WTC11 (cell line): Measurements from ENCODE around the gene CLN5.

Source experiments
- CBFB ChIP-seq: sonication (generic); formaldehyde crosslinking; IDR thresholded peaks from 2 replicates; pipeline ENCODE4 v1.8.1; 2022; ENCODE audit warnings: mild to moderate bottlenecking, low read depth, missing genetic modification reagents
- IRF1 ChIP-seq: sonication (generic); formaldehyde crosslinking; IDR thresholded peaks from 2 replicates; pipeline ENCODE4 v1.8.0; 2023; ENCODE audit warnings: missing genetic modification reagents
- SMAD3 ChIP-seq: sonication (generic); formaldehyde crosslinking; IDR thresholded peaks from 2 replicates; pipeline ENCODE4 v1.8.0; 2022; ENCODE audit warnings: missing genetic modification reagents, mild to moderate bottlenecking, borderline replicate concordance
- TF ChIP-seq, protein P1 (sequence below): fragments of 200-600 bp; IDR thresholded peaks from 2 replicates; pipeline ENCODE4 v1.8.0; 2022; ENCODE audit warnings: antibody characterized with exemption
- TF ChIP-seq, protein P2 (sequence below): sonication (generic); formaldehyde crosslinking; IDR thresholded peaks from 2 replicates; pipeline ENCODE4 v1.8.0; 2022; ENCODE audit warnings: mild to moderate bottlenecking, missing genetic modification reagents
- TF ChIP-seq, protein P3 (sequence below): sonication (generic); formaldehyde crosslinking; IDR thresholded peaks from 2 replicates; pipeline ENCODE4 v1.8.1; 2023; ENCODE audit warnings: mild to moderate bottlenecking, missing genetic modification reagents

DNA sequence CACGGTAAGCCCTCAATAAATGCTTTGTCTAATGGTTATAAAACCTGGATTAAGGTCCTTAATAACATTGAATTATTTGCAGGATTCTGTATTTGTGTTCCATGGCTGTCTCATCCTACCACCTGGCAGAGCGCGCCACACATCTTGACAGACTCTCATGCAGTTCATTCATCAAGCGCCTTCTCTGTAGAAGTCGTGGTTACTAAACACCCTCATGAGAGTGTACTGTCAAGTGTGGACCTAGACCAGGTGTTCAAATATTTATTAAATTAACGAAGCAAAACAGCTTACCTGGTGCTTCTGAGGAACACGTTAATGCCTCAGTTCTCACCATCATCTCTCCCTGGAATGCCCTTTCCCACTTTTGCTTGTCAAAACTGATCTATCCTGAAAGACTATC lies 48.2 kb downstream of the CLN5 start:
- no peak for TF ChIP-seq CBFB (CRISPR knock-in tag)
- TF ChIP-seq, protein P1, sequence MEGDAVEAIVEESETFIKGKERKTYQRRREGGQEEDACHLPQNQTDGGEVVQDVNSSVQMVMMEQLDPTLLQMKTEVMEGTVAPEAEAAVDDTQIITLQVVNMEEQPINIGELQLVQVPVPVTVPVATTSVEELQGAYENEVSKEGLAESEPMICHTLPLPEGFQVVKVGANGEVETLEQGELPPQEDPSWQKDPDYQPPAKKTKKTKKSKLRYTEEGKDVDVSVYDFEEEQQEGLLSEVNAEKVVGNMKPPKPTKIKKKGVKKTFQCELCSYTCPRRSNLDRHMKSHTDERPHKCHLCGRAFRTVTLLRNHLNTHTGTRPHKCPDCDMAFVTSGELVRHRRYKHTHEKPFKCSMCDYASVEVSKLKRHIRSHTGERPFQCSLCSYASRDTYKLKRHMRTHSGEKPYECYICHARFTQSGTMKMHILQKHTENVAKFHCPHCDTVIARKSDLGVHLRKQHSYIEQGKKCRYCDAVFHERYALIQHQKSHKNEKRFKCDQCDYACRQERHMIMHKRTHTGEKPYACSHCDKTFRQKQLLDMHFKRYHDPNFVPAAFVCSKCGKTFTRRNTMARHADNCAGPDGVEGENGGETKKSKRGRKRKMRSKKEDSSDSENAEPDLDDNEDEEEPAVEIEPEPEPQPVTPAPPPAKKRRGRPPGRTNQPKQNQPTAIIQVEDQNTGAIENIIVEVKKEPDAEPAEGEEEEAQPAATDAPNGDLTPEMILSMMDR, result no peak
- TF ChIP-seq, protein P2, sequence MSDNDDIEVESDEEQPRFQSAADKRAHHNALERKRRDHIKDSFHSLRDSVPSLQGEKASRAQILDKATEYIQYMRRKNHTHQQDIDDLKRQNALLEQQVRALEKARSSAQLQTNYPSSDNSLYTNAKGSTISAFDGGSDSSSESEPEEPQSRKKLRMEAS (CRISPR knock-in tag), result no peak
- TF ChIP-seq, protein P3, sequence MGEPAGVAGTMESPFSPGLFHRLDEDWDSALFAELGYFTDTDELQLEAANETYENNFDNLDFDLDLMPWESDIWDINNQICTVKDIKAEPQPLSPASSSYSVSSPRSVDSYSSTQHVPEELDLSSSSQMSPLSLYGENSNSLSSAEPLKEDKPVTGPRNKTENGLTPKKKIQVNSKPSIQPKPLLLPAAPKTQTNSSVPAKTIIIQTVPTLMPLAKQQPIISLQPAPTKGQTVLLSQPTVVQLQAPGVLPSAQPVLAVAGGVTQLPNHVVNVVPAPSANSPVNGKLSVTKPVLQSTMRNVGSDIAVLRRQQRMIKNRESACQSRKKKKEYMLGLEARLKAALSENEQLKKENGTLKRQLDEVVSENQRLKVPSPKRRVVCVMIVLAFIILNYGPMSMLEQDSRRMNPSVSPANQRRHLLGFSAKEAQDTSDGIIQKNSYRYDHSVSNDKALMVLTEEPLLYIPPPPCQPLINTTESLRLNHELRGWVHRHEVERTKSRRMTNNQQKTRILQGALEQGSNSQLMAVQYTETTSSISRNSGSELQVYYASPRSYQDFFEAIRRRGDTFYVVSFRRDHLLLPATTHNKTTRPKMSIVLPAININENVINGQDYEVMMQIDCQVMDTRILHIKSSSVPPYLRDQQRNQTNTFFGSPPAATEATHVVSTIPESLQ, result no peak
- no peak for TF ChIP-seq SMAD3 (CRISPR knock-in tag)
- no peak for TF ChIP-seq IRF1 (CRISPR knock-in tag)
